Thyroid gland (tissue), 4 donors: ENCODE data around the gene SPNS3. TPM values are rescaled to one million over a fixed set of nuclear protein-coding genes. Genes with fewer than 3 reads are reported as not detected.

Experiments
- DNase-seq, 2 donors: peaks; one replicate each; pipeline ENCODE4 v3.0.0-alpha.2; 2019
- H3K27ac ChIP-seq, 3 donors: fragments of 200-600 bp; sonication (generic); 1 replicate in 2 of 3; 2 replicates in 1 of 3; pipeline ENCODE4 v1.5.1; 2016 to 2019; ENCODE audit warnings: mild to moderate bottlenecking in 1 of 3, moderate library complexity in 1 of 3
- H3K27me3 ChIP-seq: fragments of 200-600 bp; sonication (generic); one replicate; pipeline ENCODE4 v1.5.1; 2019
- H3K36me3 ChIP-seq, 2 donors: fragments of 200-600 bp; sonication (generic); one replicate each; pipeline ENCODE4 v1.5.1; 2016 to 2019
- H3K4me1 ChIP-seq, 2 donors: fragments of 200-600 bp; sonication (generic); one replicate each; pipeline ENCODE4 v1.5.1; 2017 to 2019
- H3K4me3 ChIP-seq, 3 donors: fragments of 200-600 bp; sonication (generic); replicated peaks in 1 of 3; 1 replicate in 2 of 3; 2 replicates in 1 of 3; pipeline ENCODE4 v1.5.1; 2016; ENCODE audit warnings: mild to moderate bottlenecking in 1 of 3
- H3K9me3 ChIP-seq: fragments of 200-600 bp; sonication (generic); one replicate; pipeline ENCODE4 v1.5.1; 2017
- CTCF ChIP-seq, 6 experiments: fragments of 200-600 bp in 3 of 6; fragments of 450-650 bp in 3 of 6; sonication (generic) in 3 of 6; IDR thresholded peaks; one replicate each; pipeline ENCODE4 v1.5.1; 2016 to 2019; ENCODE audit warnings: antibody characterized with exemption in 6 of 6, mild to moderate bottlenecking in 2 of 6, inconsistent platforms in 1 of 6, moderate library complexity in 1 of 6
- POLR2A ChIP-seq, 2 donors: fragments of 450-650 bp; IDR thresholded peaks; one replicate each; pipeline ENCODE4 v1.6.1; 2017; ENCODE audit warnings: antibody characterized with exemption in 2 of 2, mild to moderate bottlenecking in 2 of 2, moderate library complexity in 1 of 2
- WGBS, 2 donors: methylation state at CpG; one replicate each; pipeline ENCODE4 v1.1.5; 2017; 5-methylcytosine and 5-hydroxymethylcytosine counted together
- intact Hi-C: fragments of 100-400 bp; cut with DNase I; formaldehyde crosslinking; loops from one replicate; pipeline ENCODE4 v1.15.1; 2023
- total RNA-seq, 4 donors: library from RNA; depleted of rRNA; stranded (reverse); fragments of >200 nt; gene quantifications; one replicate each; pipeline ENCODE4 v1.2.3, GENCODE V29; 2016

Gene SPNS3
- total RNA-seq, 4 donors from 2014 or later = 0.54 TPM; not detected in 3

- Histone ChIP-seq H3K36me3 (no peaks in the 10 kb centered on the region), H3K27me3 (no peaks in the 10 kb centered on the region), H3K27ac (peak overlapping the region; percentile 61 to 82 (median 68)), H3K4me1 (peaks cover 43 to 66% of the 10 kb centered on the region in 2 donors), H3K4me3 (no peak overlapping the region), H3K9me3 (no peaks in the 10 kb centered on the region)
- TF ChIP-seq CTCF (IDR thresholded peaks at IDR 0.05) = no peak
- TF ChIP-seq POLR2A (IDR thresholded peaks at IDR 0.05) = no peak
- no peak for DNase-seq
- intact Hi-C loops = no loop called here
- 78 to 82% methylated on average over 2 to 4 of the region's 10 CpGs for WGBS, 2 donors
These were observed 85.2 kb downstream of the SPNS3 start for GRCh38 chr17:4518901-4519300.

GRCh38 chr17:4519361-4519788 lies 85.6 kb downstream of the SPNS3 start:
- intact Hi-C loops = no loop called here

DNA sequence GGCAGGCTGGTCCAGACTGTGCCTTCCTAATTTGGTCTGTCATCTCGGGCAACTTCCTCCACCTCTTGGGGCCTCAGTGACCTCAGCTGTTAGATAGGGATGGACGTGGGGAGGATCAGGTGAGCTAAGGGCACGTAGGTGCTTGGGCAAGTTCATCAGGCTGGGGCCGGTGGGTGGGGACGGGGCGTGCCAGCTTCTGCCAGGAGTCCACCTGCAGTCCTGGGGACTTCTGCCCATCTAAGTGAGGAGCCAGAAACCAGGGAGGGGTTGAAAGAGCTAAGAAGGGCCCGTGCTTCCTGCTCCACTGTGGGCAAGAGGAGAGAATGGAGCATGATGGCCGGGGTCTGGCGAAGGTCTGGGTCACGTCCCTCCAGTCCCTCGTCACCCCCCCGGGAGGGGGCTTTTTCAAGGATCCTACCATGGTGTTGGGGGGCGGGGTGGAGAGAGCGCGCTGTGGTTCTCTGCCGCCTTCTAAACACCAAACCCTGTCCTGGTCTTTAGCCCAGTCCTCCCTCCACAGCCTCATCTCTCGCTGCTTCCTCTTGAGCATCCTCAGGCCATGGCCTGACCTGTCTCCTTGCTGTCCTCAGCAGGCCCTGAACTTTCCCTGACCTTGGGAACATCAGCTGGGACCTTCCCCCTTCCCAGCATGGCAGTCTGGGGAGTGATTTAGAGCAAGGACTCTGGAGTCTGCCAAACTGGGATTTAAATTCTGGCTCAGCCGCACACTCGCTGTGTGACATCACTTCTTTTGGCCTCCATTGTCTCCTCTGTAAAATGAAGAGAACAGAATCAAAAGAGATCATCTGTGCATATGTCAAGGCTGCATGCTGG lies 86.5 kb downstream of the SPNS3 start:
- Histone ChIP-seq H3K4me3 (no peak overlapping the region), H3K27me3 (no peaks in the 10 kb centered on the region), H3K9me3 (no peaks in the 10 kb centered on the region), H3K27ac (peak overlapping the region; percentile 48 to 82 (median 68)), H3K4me1 (peaks cover 29 to 54% of the 10 kb centered on the region in 2 donors), H3K36me3 (no peaks in the 10 kb centered on the region)
- intact Hi-C loops = no loop called here
- DNase-seq = no peak
- WGBS, 2 donors = 88 to 89% methylated on average over 13 to 16 of the region's 19 CpGs
- TF ChIP-seq CTCF (IDR thresholded peaks at IDR 0.05) (no peak), POLR2A (IDR thresholded peaks at IDR 0.05) (no peak)

More at GRCh38 chr17:4519361-4519788, 85.6 kb downstream of the SPNS3 start:
- 41 to 48% methylated on average over 4 to 6 of the region's 14 CpGs for WGBS, 2 donors
- Histone ChIP-seq H3K4me1 (peaks cover 38 to 63% of the 10 kb centered on the region in 2 donors), H3K4me3 (no peak overlapping the region), H3K36me3 (no peaks in the 10 kb centered on the region), H3K27me3 (no peaks in the 10 kb centered on the region), H3K9me3 (no peaks in the 10 kb centered on the region), H3K27ac (peak overlapping the region; percentile 61 to 82 (median 68))
- TF ChIP-seq POLR2A (IDR thresholded peaks at IDR 0.05) (no peak), CTCF (IDR thresholded peaks at IDR 0.05) (no peak)
- peak; percentile 85 to 86 for DNase-seq

- Histone ChIP-seq H3K27ac (peak overlapping the region in 2 of 3 donors; percentile 68 to 82), H3K27me3 (no peaks in the 10 kb centered on the region), H3K36me3 (no peaks in the 10 kb centered on the region), H3K9me3 (no peaks in the 10 kb centered on the region), H3K4me1 (peaks cover 29 to 49% of the 10 kb centered on the region in 2 donors), H3K4me3 (no peak overlapping the region)
- intact Hi-C loops = no loop called here
- no peak for TF ChIP-seq POLR2A (IDR thresholded peaks at IDR 0.05)
- TF ChIP-seq CTCF (IDR thresholded peaks at IDR 0.05) = no peak
- WGBS, 2 donors = 84% methylated on average over 8 of the region's 8 CpGs
- DNase-seq = no peak
These were observed 87.3 kb downstream of the SPNS3 start for GRCh38 chr17:4520894-4521600.
